ENCODE data around the gene TMEM178B. TPM values are rescaled to one million over a fixed set of nuclear protein-coding genes. Genes with fewer than 3 reads are reported as not detected.

The TMEM178B gene
- total RNA-seq, 2 experiments from 2014 or later, result not detected

GRCh38 chr7:141118767-141119166, 44.9 kb downstream of the TMEM178B start:
- Histone ChIP-seq H3K36me3 (ENCODE audit: insufficient read depth, low read length) (no peaks in the 10 kb centered on the region), H3K27ac (ENCODE audit: low read depth in 1 of 2, low read length in 2 of 2) (no peak overlapping the region), H3K4me1 (ENCODE audit: insufficient read depth, low read length) (no peaks in the 10 kb centered on the region), H3K9me3 (ENCODE audit: control insufficient read depth in 1 of 2, insufficient read depth in 1 of 2, low read length in 2 of 2) (no peaks in the 10 kb centered on the region), H3K4me3 (ENCODE audit: low read length) (no peak overlapping the region), H3K27me3 (ENCODE audit: control insufficient read depth in 1 of 2, insufficient read depth in 2 of 2, low read length in 2 of 2) (no peaks in the 10 kb centered on the region)
- no peak for TF ChIP-seq CTCF (IDR thresholded peaks at IDR 0.05)
- Mint-ChIP-seq H3K27me3 (peaks cover 15% of the 10 kb centered on the region), H3K36me3 (ENCODE audit: low read depth) (no peaks in the 10 kb centered on the region), H3K4me3 (no peak overlapping the region), H3K4me1 (ENCODE audit: low read depth) (no peaks in the 10 kb centered on the region), H3K9me3 (no peaks in the 10 kb centered on the region), H3K27ac (no peak overlapping the region)
- ChIA-PET POLR2A (no interaction called here), CTCF (no interaction called here)
- intact Hi-C loops (cut with DNase I, micrococcal nuclease), result no loop called here
- ATAC-seq (ENCODE audit: poor library complexity) (no peak), DNase-seq (no peak)

GRCh38 chr7:141119187-141119586, 45.3 kb downstream of the TMEM178B start:
- DNase-seq (no peak), ATAC-seq (ENCODE audit: poor library complexity) (no peak)
- TF ChIP-seq CTCF (IDR thresholded peaks at IDR 0.05), result no peak
- H3K27ac Mint-ChIP-seq, result no peak overlapping the region
- CTCF ChIA-PET, result no interaction called here
- no peaks in the 10 kb centered on the region for H3K4me1 Mint-ChIP-seq (ENCODE audit: low read depth)
- Histone ChIP-seq H3K27me3 (ENCODE audit: control insufficient read depth in 1 of 2, insufficient read depth in 2 of 2, low read length in 2 of 2) (no peaks in the 10 kb centered on the region), H3K27ac (ENCODE audit: low read depth in 1 of 2, low read length in 2 of 2) (no peak overlapping the region), H3K9me3 (ENCODE audit: control insufficient read depth in 1 of 2, insufficient read depth in 1 of 2, low read length in 2 of 2) (no peaks in the 10 kb centered on the region), H3K36me3 (ENCODE audit: insufficient read depth, low read length) (no peaks in the 10 kb centered on the region), H3K4me3 (ENCODE audit: low read length) (no peak overlapping the region), H3K4me1 (ENCODE audit: insufficient read depth, low read length) (no peaks in the 10 kb centered on the region)
- H3K36me3 Mint-ChIP-seq (ENCODE audit: low read depth), result no peaks in the 10 kb centered on the region
- intact Hi-C loops (cut with DNase I, micrococcal nuclease), result no loop called here
- POLR2A ChIA-PET, result no interaction called here
- peaks cover 15% of the 10 kb centered on the region for H3K27me3 Mint-ChIP-seq
- no peak overlapping the region for H3K4me3 Mint-ChIP-seq
- no peaks in the 10 kb centered on the region for H3K9me3 Mint-ChIP-seq

- no peaks in the 10 kb centered on the region for H3K36me3 Mint-ChIP-seq (ENCODE audit: low read depth)
- H3K4me1 Mint-ChIP-seq (ENCODE audit: low read depth), result no peaks in the 10 kb centered on the region
- no peak overlapping the region for H3K27ac Mint-ChIP-seq
- intact Hi-C loops (cut with DNase I, micrococcal nuclease), result no loop called here
- Histone ChIP-seq H3K9me3 (ENCODE audit: control insufficient read depth in 1 of 2, insufficient read depth in 1 of 2, low read length in 2 of 2) (no peaks in the 10 kb centered on the region), H3K27me3 (ENCODE audit: control insufficient read depth in 1 of 2, insufficient read depth in 2 of 2, low read length in 2 of 2) (no peaks in the 10 kb centered on the region), H3K36me3 (ENCODE audit: insufficient read depth, low read length) (no peaks in the 10 kb centered on the region), H3K4me1 (ENCODE audit: insufficient read depth, low read length) (no peaks in the 10 kb centered on the region), H3K27ac (ENCODE audit: low read depth in 1 of 2, low read length in 2 of 2) (no peak overlapping the region), H3K4me3 (ENCODE audit: low read length) (no peak overlapping the region)
- peaks cover 36% of the 10 kb centered on the region for H3K27me3 Mint-ChIP-seq
- no peak for TF ChIP-seq CTCF (IDR thresholded peaks at IDR 0.05)
- H3K9me3 Mint-ChIP-seq, result no peaks in the 10 kb centered on the region
- ATAC-seq (ENCODE audit: poor library complexity) (no peak), DNase-seq (no peak)
- POLR2A ChIA-PET, result no interaction called here
- H3K4me3 Mint-ChIP-seq, result no peak overlapping the region
- CTCF ChIA-PET, result no interaction called here
Measured at GRCh38 chr7:141122736-141123135, 48.9 kb downstream of the TMEM178B start.

Measured in CD4-positive, alpha-beta T cell (primary cell).